H9 (cell line): ENCODE data around the gene MAP4K3. TPM values are rescaled to one million over a fixed set of nuclear protein-coding genes. Genes with fewer than 3 reads are reported as not detected.

Source experiments
- DNase-seq: peaks from one replicate; pipeline ENCODE4 v3.0.0-alpha.2; 2017
- H2AFZ ChIP-seq: one replicate; pipeline ENCODE4 v1.6.1; 2013; ENCODE audit warnings: mild to moderate bottlenecking, low read length, control low read depth, moderate library complexity
- H2AK5ac ChIP-seq: 2 replicates; pipeline ENCODE4 v1.6.1; 2013; ENCODE audit warnings: low read length, control low read depth, mixed read lengths; ENCODE audit not compliant: insufficient read length
- H2BK120ac ChIP-seq: one replicate; pipeline ENCODE4 v1.6.1; 2013; ENCODE audit warnings: low read depth, mild to moderate bottlenecking, low read length, control low read depth, inconsistent platforms; ENCODE audit not compliant: poor library complexity, severe bottlenecking
- H2BK12ac ChIP-seq: 2 replicates; pipeline ENCODE4 v1.6.1; 2013; ENCODE audit warnings: low read length, control low read depth, mixed read lengths, low read depth; ENCODE audit not compliant: insufficient read length
- H2BK15ac ChIP-seq: 2 replicates; pipeline ENCODE4 v1.6.1; 2013; ENCODE audit warnings: low read depth, low read length, control low read depth
- H2BK20ac ChIP-seq: one replicate; pipeline ENCODE4 v1.6.1; 2013; ENCODE audit warnings: low read depth, mild to moderate bottlenecking, low read length, control low read depth, inconsistent platforms; ENCODE audit not compliant: poor library complexity, severe bottlenecking
- H2BK5ac ChIP-seq: 2 replicates; pipeline ENCODE4 v1.6.1; 2013; ENCODE audit warnings: low read length, control low read depth, mixed read lengths; ENCODE audit not compliant: insufficient read length
- H3K14ac ChIP-seq: 2 replicates; pipeline ENCODE4 v1.6.1; 2013; ENCODE audit warnings: low read length, control low read depth; ENCODE audit not compliant: insufficient read depth
- H3K18ac ChIP-seq: 2 replicates; pipeline ENCODE4 v1.6.1; 2013; ENCODE audit warnings: low read depth, mild to moderate bottlenecking, mixed read lengths, low read length, control low read depth; ENCODE audit not compliant: insufficient read length
- H3K23ac ChIP-seq: 2 replicates; pipeline ENCODE4 v1.6.1; 2013; ENCODE audit warnings: low read length, control low read depth, mixed read lengths, low read depth; ENCODE audit not compliant: insufficient read length
- H3K23me2 ChIP-seq: 2 replicates; pipeline ENCODE4 v1.6.1; 2013; ENCODE audit warnings: low read depth, mild to moderate bottlenecking, mixed read lengths, low read length, control low read depth; ENCODE audit not compliant: insufficient read length, poor library complexity, severe bottlenecking
- H3K27ac ChIP-seq: 2 replicates; pipeline ENCODE4 v1.5.1; 2013; ENCODE audit warnings: low read length, control low read depth, mixed read lengths, low read depth; ENCODE audit not compliant: insufficient read length
- H3K27me3 ChIP-seq: 2 replicates; pipeline ENCODE4 v1.6.1; 2013; ENCODE audit warnings: low read length, control low read depth, inconsistent platforms; ENCODE audit not compliant: insufficient read depth
- H3K4ac ChIP-seq: 2 replicates; pipeline ENCODE4 v1.6.1; 2013; ENCODE audit warnings: low read depth, mild to moderate bottlenecking, control low read depth, inconsistent platforms, low read length, moderate library complexity
- H3K4me1 ChIP-seq: 2 replicates; pipeline ENCODE4 v1.6.1; 2013; ENCODE audit warnings: low read length, control low read depth, inconsistent platforms; ENCODE audit not compliant: insufficient read depth
- H3K4me2 ChIP-seq: 2 replicates; pipeline ENCODE4 v1.6.1; 2013; ENCODE audit warnings: low read length, control low read depth, mixed read lengths; ENCODE audit not compliant: insufficient read length, insufficient read depth
- H3K56ac ChIP-seq: 2 replicates; pipeline ENCODE4 v1.6.1; 2013; ENCODE audit warnings: low read depth, mild to moderate bottlenecking, mixed read lengths, low read length, control low read depth; ENCODE audit not compliant: insufficient read length
- H3K79me1 ChIP-seq: 2 replicates; pipeline ENCODE4 v1.6.1; 2013; ENCODE audit warnings: low read depth, mild to moderate bottlenecking, moderate library complexity, low read length, control low read depth, inconsistent platforms; ENCODE audit not compliant: insufficient read depth, poor library complexity, severe bottlenecking
- H3K79me2 ChIP-seq: 2 replicates; pipeline ENCODE4 v1.6.1; 2013; ENCODE audit warnings: low read length, control low read depth, inconsistent platforms; ENCODE audit not compliant: insufficient read depth
- H3K9ac ChIP-seq: 2 replicates; pipeline ENCODE4 v1.6.1; 2013; ENCODE audit warnings: low read length, control low read depth, mixed read lengths; ENCODE audit not compliant: insufficient read length; ENCODE audit errors: extremely low read depth
- H3K9me3 ChIP-seq: one replicate; pipeline ENCODE4 v1.6.1; 2013; ENCODE audit warnings: low read depth, low read length, inconsistent platforms; ENCODE audit not compliant: control insufficient read depth
- H3T11ph ChIP-seq: one replicate; pipeline ENCODE4 v1.6.1; 2013; ENCODE audit warnings: mild to moderate bottlenecking, low read length, control low read depth, inconsistent platforms
- H4K20me1 ChIP-seq: one replicate; pipeline ENCODE4 v1.6.1; 2013; ENCODE audit not compliant: control insufficient read depth, insufficient read length, insufficient read depth
- H4K5ac ChIP-seq: 2 replicates; pipeline ENCODE4 v1.6.1; 2013; ENCODE audit warnings: low read depth, mild to moderate bottlenecking, mixed read lengths, low read length, control low read depth; ENCODE audit not compliant: insufficient read length
- H4K8ac ChIP-seq: replicated peaks from 2 replicates; pipeline ENCODE4 v1.6.1; 2013; ENCODE audit warnings: low read length, control low read depth, mixed read lengths, low read depth; ENCODE audit not compliant: insufficient read length
- H4K91ac ChIP-seq: 2 replicates; pipeline ENCODE4 v1.6.1; 2013; ENCODE audit warnings: low read depth, mild to moderate bottlenecking, moderate library complexity, mixed read lengths, low read length, control low read depth; ENCODE audit not compliant: insufficient read length
- H3K27ac Mint-ChIP-seq, 3 experiments: 2 replicates in 2 of 3; 3 replicates in 1 of 3; pipeline ENCODE4 v1.8.0; 2020 to 2021; ENCODE audit warnings: mixed read lengths in 3 of 3, mild to moderate bottlenecking in 1 of 3, moderate library complexity in 1 of 3
- H3K27me3 Mint-ChIP-seq: 2 replicates; pipeline ENCODE4 v1.8.0; 2021; ENCODE audit warnings: low read depth, mild to moderate bottlenecking, moderate library complexity, mixed read lengths
- H3K36me3 Mint-ChIP-seq, 3 experiments: 2 replicates in 2 of 3; 3 replicates in 1 of 3; pipeline ENCODE4 v1.8.0; 2020 to 2021; ENCODE audit warnings: low read depth in 3 of 3, mixed read lengths in 3 of 3; ENCODE audit not compliant: insufficient read depth in 1 of 3
- H3K4me1 Mint-ChIP-seq, 2 experiments: 2 replicates each; pipeline ENCODE4 v1.8.0; 2020; ENCODE audit warnings: mixed read lengths in 2 of 2
- H3K4me3 Mint-ChIP-seq, 2 experiments: 2 replicates in 1 of 2; 3 replicates in 1 of 2; pipeline ENCODE4 v1.8.0; 2020 to 2021; ENCODE audit warnings: mild to moderate bottlenecking in 2 of 2, mixed read lengths in 2 of 2, moderate library complexity in 1 of 2
- H3K9me3 Mint-ChIP-seq, 2 experiments: 2 replicates in 1 of 2; 3 replicates in 1 of 2; pipeline ENCODE4 v1.8.0; 2020; ENCODE audit warnings: mild to moderate bottlenecking in 2 of 2, mixed read lengths in 2 of 2, moderate library complexity in 1 of 2
- CTCF ChIP-seq: fragments of 200-600 bp; sonication (generic); conservative IDR thresholded peaks from 3 replicates; pipeline ENCODE4 v1.8.0; 2021; ENCODE audit warnings: antibody characterized with exemption, mild to moderate bottlenecking
- WGBS: extraction: QIAGEN DNeasy Blood & Tissue Kit; methylation state at CpG from one replicate; pipeline ENCODE4 v1.1.7; 2013; ENCODE audit warnings: missing lambda C conversion rate, low lambda C conversion rate, mixed read lengths; ENCODE audit not compliant: insufficient read length; ENCODE audit errors: extremely low coverage; 5-methylcytosine and 5-hydroxymethylcytosine counted together
- total RNA-seq: library from RNA; stranded (reverse); gene quantifications from 2 replicates; pipeline ENCODE4 v1.2.1, GENCODE V29; 2021

The MAP4K3 gene
- total RNA-seq, 1 experiment from 2014 or later = 37.9 TPM

DNA sequence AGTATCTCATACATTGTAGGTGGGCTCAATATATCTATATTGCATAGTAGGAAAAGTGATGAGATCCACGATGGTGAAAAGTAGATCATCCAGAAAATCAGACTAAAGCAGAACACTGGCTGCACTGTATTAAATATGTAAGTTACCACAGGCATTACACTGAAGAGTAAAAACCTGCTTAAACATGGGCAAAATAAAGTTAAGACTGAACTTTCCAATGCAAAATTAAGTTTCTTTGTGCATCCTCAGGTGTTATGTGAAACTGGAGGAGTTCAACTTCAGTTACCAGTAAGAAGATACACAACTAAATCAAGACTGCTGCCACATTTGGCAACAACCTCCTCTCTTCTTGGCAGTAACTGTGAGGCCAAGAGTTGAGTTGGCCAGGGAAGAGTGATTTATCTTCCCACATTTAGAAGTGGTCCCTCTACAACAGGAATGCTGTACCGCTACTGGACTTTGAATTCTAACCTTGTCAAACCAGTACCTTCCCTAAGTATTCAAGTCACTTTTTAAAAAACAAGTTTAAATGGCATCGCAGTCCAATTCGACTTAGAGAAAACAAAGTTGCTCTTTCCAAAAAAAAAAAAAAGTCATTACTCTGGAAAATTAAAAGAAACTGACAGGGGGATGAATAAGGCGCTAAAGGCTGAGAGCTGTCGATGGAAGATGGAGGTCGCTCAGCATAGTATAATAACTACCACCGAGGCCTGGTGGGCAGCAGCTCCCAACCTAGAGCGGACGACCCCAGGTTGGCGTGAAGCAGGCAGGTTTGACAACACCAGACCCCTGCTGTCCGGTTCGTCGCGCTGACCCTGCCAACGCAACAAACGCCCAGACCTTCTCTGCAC is 1.1 kb downstream of the MAP4K3 start:
- no peak overlapping the region for H2BK20ac ChIP-seq
- H3K14ac ChIP-seq = peak overlapping the region; percentile 78
- H2AFZ ChIP-seq = no peak overlapping the region
- no peak overlapping the region for H4K8ac ChIP-seq
- peak overlapping the region; percentile 93 for H3K4me2 ChIP-seq
- no peak overlapping the region for H3K23ac ChIP-seq
- H3K27ac Mint-ChIP-seq = peak overlapping the region; percentile 57 to 91 (median 60); a peak in 4 of 7 replicates
- H4K20me1 ChIP-seq = no peaks in the 10 kb centered on the region
- no peaks in the 10 kb centered on the region for H3K36me3 Mint-ChIP-seq
- H3K9ac ChIP-seq = peak overlapping the region; percentile 81
- no peak overlapping the region for H3K27ac ChIP-seq
- peaks cover 18% of the 10 kb centered on the region for H3K23me2 ChIP-seq
- no peak for TF ChIP-seq CTCF
- H3K9me3 ChIP-seq = no peaks in the 10 kb centered on the region
- H3K27me3 Mint-ChIP-seq = no peaks in the 10 kb centered on the region
- no peak overlapping the region for H3K56ac ChIP-seq
- H3K79me1 ChIP-seq = peaks cover 8% of the 10 kb centered on the region
- H3K4ac ChIP-seq = no peak overlapping the region
- DNase-seq = peak; percentile 41
- no peaks in the 10 kb centered on the region; a peak in 1 of 5 replicates for H3K9me3 Mint-ChIP-seq
- H4K5ac ChIP-seq = no peak overlapping the region
- no peak overlapping the region for H2BK120ac ChIP-seq
- H3T11ph ChIP-seq = no peak overlapping the region
- peaks cover 70 to 74% of the 10 kb centered on the region in 2 experiments for H3K4me1 Mint-ChIP-seq
- H3K18ac ChIP-seq = no peak overlapping the region
- H3K4me3 Mint-ChIP-seq = peak overlapping the region; percentile 92 to 96
- no peak overlapping the region for H2BK5ac ChIP-seq
- H2BK12ac ChIP-seq = no peak overlapping the region
- no CpG with 5 or more reads among the region's 17 CpGs for WGBS
- peaks cover 12% of the 10 kb centered on the region for H3K4me1 ChIP-seq
- H2AK5ac ChIP-seq = no peak overlapping the region
- no peaks in the 10 kb centered on the region for H3K27me3 ChIP-seq
- no peak overlapping the region for H2BK15ac ChIP-seq
- peaks cover 39% of the 10 kb centered on the region; the same call in 1 of the 2 replicates for H3K79me2 ChIP-seq
- H4K91ac ChIP-seq = no peak overlapping the region
